Right kidney (tissue), 1 donor: ENCODE measurements around the gene HEXA.
"Not testable (repeated sequence)": the region's sequence is repeated elsewhere in the genome, so short reads cannot be mapped to it uniquely, and the experiment has no call there.

ENCODE experiments used
- DNase-seq: peaks from one replicate; pipeline ENCODE4 v3.0.0-alpha.2; 2016

The HEXA gene

DNA sequence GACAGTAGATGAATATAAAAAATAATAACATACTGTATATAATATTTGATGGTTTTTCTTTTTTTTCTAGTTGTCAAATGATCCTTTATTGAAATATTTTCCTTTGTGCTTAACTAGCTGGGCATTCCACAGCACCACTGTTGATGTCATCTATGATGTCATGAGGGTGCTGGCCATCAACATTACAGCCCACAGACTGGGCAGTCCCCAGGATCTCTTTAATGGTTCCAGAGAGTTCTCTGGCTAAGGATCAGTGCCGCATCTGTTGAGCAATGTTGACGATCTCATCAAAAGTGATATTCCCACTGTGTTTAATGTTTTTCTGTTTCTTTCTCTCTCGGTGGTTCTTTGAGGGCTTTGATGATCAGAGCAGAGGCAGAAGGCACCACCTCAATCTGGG lies 3.3 kb upstream of the HEXA start:
- not testable (repeated sequence) for DNase-seq

DNA sequence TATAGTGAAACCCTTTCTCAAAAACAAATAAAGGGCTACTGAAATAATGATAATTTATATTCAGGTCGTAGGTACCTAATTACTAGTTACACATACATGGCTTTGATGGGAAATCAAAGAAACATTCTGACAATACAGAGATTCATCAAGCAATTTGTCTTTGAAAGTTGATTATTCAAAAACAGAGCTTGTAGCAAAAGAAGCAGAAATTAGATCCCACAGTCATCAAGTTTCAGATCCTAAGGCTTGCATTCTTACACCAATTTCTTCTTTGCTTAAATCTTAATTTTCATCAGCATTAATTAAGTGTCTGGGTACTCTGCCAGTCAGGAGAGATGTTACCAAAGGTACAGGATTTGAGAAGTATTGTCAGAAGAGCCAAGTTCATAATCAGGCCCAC lies 1.5 kb upstream of the HEXA start:
- no peak for DNase-seq

DNA sequence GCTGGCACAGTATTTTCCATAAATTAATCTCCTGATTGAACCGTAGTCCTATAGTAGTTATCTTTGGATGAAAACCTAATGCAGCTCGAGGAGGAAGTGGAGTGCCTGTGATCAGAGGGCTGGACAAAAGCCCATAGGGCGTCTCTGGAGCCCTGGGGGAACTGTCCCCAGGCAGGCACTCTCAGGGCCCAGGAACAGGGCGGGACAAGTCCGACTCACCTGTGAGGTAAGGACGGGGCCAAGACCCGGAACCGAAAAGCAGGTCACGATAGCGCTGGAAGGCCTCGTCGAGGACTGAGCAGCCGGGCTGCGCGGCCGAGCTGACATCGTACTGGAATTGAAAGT lies 341 bp downstream of the HEXA start:
- DNase-seq = no peak

DNA sequence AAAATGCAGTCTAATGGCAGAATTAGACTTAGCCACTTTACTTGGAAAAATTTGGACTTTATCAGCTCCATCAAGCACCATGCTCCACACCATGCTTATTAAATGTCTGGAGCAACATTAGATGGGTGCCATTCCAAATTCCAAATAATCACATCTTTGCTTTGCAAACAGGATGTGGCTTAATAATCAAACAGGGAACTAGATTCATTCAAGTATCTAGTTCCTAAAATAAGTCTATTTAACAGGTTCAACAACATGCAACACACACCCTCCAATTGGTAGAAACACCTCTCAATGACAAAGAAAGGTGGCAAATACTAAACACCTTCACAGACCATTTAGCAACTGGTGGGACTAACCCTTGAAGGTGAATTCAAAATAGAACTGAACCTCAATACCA lies 3.5 kb downstream of the HEXA start:
- DNase-seq = no peak

DNA sequence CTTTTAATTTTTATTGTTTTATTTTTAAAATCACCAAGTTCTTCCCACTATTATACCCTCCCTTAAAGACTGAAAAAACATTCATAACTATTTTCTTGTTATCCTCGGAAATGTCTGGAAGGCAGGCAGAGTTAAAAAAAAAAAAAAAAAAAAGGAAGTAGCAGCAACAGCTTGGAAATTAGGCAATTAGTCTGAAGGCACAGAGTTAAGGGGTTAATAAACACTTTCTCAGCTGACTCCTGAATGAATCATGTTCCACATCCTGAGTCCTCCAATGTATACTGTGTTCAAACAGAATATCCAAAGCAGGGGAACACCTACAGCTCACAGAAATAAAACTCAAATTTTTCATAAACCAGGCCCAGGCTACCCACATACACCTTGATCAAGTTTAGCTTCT lies 5.8 kb downstream of the HEXA start:
- DNase-seq = no peak

DNA sequence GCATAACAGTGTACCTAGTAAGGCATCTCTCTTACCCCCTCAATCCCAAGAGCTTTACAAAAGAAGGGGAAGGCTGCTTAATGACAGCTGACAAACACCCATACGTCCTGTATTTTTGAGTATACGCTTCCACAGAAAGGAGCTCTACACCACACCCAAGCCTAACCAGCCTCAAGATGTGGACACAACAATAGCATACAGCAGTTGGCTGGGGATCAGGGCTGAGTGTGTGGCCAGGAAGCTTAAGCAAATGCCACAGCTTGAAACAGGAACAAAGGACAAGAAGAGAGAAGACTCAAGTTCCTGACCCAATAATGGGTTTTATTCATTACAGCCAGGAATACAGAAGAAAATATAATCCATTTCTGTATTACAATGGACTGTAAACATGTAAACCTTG lies 6.9 kb downstream of the HEXA start:
- DNase-seq = no peak

DNA sequence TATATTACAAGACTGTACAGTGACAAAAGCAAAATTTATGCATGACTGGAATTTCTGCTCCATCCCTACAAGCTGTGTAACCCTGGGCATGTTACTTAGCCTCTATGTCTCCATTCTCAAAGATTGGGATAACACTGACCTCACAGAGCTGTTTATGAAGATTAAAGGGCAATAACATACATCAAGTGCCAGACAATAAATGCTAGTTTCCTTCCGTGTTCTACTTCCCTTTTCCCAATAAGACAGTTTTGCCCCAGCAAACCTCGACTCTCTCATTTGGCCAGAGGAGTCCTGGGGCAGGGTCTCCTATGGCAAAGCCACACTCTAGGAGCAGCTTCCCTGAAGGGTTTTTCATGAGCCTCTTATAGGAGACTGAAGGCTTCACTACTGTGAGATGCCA lies 7.5 kb downstream of the HEXA start:
- no peak for DNase-seq

DNA sequence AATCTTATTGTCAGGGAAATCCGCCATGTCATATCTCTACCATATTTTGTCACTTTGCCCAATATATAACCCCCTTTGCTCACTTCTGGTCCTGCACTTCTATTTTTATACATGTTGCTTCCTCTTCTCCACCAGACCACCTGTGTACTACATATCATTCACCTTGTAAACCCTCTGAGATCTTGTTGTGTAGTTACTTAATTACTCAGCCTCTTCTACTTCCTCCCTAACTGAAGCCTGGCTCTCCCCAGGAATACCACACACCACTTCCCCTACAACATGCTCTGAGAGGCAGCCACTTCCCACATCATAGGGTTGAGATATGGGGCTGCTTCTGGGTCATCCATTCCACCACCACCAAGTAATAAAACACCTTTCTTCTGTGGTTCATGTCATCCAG lies 10.0 kb downstream of the HEXA start:
- no peak for DNase-seq

DNA sequence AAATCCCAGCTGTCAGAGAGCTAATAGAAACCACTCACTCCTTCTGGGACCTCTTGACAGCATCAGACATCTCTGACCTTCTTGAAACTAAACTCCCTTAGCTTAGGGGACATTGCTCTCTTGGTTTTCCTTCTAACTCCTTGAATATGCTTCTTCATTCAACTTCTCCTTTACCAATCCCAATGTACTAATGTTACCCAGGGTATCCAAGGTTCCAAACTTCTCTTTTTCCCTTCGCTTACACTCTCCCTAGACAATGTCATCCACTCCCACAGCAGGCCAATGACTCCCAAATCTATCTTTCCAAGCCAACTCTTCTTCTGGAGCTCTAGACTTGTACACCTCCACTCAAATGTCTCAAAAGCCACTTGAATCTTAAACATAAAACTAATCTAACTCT lies 14.6 kb downstream of the HEXA start:
- DNase-seq = no peak

DNA sequence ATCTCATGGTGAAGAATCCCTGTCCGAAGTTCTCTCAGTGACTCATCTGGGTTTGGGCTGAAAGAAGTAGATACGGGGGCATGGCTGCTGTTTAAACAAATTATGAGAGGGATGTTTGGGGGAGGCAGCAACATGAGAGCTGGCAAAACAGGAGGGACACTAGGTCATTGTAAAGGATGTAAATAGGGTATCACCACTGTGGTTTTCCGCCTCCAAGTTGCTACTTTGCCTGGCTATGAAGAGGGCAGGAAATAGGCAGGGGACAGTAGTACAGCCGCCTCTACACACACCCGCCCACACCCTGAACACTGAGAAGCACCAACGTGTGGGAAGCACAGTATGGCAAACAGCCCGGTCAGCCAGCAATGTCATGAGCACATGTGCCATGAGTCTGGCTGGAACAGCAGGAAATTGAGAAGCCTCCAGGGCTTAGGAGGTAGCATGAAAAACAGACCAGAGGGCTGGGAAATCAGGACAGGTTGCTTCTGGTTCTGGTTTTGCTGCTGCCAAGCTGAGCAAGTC lies 17.1 kb downstream of the HEXA start:
- DNase-seq = peak; percentile 15

DNA sequence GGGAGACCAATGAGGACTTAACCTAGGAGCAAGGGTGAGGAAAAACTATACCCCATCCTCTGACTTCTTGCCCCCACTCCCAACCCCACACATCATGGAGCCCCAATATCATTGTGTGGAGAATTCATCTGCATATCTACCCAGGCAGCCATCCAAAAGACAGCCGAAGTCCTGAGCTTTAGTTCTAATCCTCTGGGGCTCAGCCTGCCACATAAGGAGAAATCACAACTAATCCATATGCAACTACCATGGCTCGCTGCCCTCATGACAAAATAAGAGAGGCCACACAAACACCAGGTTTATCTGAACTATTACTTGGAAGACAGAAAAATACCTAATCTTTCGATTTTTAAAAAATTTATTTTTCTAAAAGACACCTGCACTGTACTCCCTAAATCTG lies 17.7 kb downstream of the HEXA start:
- DNase-seq = no peak

DNA sequence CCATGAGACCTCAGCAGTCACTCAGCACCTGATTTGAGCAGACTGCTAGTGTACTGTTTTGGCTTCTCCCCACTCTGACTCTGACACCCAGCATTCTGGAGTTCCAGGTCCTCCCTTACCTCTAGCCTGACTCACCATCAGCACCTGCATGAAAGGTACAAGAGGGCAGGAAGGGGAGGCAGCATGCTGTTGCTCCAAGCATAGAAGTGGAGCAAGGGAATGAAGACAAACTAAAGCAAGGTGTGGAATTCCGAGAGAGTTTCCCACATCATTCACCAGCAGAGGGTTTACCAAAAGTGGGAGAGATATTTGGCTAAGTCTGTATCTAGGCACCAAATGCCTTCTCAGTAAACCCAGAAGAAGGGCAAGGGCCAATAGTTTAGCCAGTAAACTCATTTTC lies 21.3 kb downstream of the HEXA start:
- no peak for DNase-seq

DNA sequence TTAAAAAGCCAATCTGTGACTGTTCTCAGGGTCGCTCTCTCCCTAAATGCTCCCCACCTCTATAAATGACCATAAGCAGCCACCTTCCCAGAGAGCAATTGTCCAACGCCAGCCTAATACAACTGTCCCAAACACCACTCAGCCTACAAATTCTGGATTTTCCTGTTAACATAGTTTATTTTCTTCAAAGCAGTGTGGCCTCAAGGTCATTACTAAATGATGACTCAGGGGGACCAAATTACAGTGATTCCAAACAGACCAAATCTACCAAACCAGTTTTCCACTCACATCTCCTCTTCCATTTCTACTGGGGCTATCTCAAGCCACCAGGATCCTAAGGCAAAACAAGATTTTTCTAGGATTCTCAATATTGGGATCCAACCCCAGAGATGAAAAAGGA lies 22.5 kb downstream of the HEXA start:
- DNase-seq = no peak

DNA sequence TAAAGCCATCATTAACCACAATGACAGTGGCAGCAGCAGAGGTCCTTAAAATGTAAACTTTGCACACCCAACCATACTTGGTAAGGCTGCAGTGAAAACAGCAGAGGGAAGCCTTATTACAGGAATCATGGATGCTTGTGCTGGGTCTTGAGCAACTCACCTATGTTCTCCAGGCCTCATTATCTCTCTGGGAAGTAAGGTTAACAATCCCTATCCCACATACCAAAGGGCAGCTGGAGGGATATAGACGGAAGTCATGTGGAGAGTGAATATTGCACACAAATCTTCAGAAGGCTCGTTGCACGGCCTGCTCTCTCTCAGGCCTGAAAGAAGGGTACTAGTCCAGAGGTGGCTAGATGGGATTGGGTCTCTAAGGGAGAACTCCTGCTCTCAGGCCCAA lies 30.0 kb downstream of the HEXA start:
- DNase-seq = no peak

DNA sequence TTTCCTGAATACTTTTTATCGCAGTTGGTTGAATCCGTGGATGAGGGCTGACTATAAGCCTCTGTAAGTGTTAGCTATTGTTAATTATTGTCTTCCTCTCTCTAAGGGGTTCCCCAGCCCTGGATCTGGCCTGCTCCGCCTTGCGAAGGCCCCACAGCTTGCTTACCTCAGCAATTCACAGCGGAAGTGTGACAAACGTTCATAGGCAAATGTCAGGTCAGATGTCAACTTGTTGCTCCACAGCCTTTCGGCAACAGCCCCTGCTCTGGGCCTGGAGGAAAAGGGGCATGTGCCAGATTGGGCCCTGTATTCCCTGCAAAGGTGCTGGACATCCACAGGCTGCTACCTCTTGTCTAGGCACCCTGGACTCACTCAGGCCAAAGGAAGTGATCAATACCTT lies 30.5 kb downstream of the HEXA start:
- DNase-seq = no peak

DNA sequence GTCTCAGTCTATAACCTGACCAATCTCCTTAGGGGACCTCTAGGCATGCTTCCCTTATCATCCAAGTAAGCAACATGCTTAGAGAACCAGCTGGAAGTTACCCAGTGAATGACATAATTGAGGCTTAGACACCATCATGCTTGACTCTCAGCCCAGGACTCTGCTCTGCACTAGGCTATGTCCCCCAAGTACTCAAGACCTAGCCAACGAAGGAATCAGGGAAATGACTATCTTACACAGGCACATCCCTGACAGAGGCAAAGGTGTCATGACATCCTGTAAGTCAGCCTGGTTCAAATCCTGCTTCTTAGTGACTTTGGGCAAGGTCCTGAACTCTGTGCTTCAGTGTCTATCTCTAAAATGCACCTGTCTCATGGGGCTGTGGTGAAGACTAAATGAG lies 31.2 kb downstream of the HEXA start:
- DNase-seq = no peak

DNA sequence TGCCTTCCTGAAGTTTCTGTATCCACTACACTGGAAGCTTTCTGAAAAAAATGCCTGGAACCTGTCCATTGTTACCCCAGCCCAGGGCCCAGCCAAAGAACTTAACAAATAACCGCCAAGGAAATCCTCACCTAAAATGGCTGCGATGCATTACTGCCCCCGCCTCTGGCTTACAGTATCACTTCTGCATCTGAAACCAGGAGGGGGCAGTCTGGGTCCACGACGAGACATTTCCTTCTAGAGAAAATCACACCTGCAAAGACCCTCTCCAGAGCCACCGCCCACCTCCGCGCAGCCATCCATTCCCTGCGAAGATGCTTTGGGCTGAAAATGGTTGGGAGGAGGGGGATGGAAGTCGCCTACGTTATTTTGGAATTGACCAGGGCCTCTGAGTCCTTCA lies 33.4 kb downstream of the HEXA start:
- no peak for DNase-seq

DNA sequence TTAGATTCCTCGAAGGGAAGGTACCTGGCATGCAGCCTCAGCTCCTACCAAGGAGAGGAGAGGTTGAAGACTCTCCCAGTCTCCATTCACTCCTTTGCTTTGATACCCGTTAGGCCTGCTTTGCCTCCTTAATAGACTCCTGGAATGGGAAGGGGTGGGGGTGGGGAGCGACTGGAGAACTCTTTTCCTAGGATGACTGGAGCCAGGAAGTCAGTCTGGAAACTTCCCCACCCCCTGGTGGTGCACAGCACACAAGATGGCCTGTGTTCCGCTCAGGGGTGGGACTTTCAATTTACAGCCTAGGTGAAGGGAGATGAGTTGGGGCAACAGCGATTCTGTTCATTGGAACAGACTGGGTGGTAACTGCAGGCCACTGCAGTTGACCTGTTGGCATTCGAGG lies 34.5 kb downstream of the HEXA start:
- DNase-seq = no peak

DNA sequence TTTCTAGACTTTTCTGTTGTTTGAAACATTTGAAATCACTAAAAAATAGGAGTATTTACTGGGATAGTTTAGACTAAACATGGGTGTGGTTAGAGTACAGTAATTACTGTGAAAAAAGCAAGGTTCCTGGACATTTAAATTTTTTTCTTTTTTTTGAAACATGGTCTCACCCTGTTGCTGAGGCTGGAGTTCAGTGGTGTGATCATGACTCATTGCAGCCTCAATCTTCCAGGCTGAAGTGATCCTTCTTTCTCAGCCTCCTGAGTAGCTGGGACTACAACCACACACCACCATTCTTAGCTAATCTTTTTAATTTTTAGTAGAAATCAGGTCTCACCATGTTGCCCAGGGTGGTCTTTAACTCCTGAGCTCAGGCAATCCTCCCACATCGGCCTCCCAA lies 35.4 kb downstream of the HEXA start:
- no peak for DNase-seq

DNA sequence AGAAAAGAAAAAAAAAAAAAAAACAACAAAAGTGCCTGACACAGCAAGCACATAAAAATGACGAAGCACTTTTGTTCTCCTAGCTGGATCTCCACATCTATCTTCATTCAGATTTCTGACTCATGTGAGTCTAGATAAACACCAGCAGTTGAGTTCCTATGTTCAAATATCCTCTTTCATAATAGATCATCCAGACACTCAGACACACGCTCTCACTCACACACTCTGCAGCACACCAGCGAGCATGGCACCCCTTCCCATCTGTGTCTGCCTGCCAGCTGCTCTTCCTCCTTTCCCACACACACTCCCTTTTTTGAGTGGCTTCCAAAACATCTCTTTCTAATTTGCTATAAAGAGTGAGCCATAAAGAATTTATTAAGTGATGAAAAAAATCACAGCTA lies 36.0 kb downstream of the HEXA start:
- peak; percentile 17 for DNase-seq

DNA sequence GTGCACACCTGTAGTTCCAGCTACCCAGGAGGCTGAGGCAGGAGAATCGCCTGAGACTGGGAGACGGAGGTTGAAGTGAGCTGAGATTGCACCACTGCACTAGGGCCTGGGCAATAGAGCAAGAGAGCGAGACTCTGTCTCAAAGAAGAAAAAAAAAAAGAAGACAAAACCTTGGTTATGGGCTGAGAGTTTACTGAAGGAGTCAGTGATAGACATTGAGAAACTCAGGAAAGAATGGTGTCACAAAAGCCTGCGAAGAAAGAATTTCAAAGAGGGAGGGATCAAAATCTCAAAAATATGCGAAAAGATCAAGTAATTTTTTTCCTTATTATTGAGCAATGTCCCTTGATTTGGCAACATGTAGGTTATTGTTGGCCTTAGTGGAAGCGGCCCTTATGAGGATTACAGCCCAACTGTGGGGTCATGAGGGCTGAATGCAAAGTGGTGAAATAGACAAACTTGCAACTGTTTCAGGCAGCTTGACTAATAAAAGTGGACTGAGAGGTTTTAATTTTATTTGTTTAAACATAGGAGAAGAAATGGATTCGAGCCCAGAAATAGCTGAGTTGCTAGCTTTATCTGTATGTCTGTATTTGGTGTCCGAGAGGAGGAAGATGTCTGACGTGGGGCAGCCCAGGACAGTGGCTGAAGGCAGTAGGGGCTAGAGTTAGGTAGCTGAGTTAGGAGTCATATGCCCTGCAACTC lies 37.0 kb downstream of the HEXA start:
- DNase-seq = no peak

DNA sequence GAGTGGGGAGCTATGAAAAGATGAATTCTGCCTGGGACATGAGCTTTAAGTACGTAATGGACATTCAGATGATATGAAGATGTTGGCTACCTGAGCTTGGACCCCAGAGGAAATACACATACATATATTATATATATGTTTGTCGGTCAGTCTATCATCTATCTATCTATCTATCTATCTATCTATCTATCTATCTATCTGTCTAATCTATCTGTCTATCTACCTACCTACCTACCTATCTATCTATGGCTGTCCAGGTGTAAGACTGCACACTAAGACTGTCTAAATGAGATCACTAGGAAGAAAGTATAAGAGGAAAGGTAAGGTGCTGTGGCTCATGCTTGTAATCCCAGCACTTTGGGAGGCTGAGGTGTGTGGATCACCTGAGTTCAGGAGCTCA lies 37.7 kb downstream of the HEXA start:
- no peak for DNase-seq

DNA sequence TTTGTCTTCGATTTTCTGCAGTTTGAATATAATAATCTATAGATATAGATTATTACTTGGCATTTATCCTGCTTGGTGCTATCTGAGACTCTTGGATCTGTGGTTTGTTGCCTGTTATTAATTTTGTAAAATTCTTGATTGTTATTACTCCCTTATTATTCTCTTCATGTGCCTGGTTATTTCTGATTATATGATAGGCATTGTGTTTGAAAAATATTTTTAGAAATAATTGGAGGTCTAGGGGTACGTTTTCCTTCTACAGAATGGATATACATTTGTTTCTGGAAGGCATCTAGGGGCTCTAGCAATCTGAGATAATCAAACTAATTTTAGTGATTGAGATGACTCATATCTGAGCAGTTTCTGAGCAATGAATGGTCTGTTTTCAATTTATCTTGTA lies 41.0 kb downstream of the HEXA start:
- no peak for DNase-seq

DNA sequence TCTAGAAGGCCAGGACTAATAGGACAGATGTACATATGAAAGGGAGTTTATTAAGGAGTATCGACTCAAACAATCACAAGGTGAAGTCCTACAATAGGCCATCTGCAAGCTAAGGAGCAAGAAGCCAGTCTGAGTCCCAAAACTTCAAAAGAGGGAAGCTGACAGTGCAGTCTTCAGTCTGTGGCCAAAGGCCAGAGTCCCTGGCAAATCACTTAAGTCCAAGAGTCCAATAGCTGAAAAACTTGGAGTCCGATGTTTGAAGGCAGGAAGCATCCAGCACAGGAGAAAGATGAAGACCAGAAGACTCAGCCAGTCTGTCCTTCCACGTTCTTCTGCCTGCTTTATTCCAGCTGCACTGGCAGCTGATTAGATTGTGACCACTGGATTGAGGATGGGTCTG lies 44.8 kb downstream of the HEXA start:
- no peak for DNase-seq

DNA sequence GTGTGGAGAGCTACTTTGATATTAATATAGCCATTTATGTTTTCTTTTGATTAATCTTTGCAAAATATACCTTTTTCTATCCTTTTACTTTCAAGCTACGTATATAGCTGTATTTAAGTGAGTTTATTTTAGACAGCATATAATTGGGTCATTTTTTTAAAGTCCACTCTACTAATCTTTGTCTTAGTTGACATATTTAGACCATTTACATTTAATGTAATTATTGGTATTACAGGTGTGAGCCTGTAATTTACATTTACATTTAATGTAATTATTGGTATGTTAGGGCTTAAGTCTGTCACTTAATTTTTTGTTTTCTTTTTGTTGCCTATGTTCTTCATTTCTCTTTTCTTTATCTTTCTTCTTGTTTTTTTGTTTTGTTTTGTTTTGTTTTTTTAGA lies 52.1 kb downstream of the HEXA start:
- DNase-seq = no peak
